ENCODE results near the gene ARMC7. TPM values are rescaled to one million over a fixed set of nuclear protein-coding genes. Genes with fewer than 3 reads are reported as not detected.
"Not testable (repeated sequence)": the region's sequence is repeated elsewhere in the genome, so short reads cannot be mapped to it uniquely, and the experiment has no call there.

Gene ARMC7
- total RNA-seq (2014; rRNA removed; shearing (Covaris generic)), result 4.9 and 5.4 TPM in 2 replicates
- polyA plus RNA-seq (2015; cell fraction: cytosol; rRNA removed), result 17.7 and 18.2 TPM in 2 replicates
- polyA plus RNA-seq (2015; cell fraction: nucleus; rRNA removed), result 9.5 and 15.8 TPM in 2 replicates

DNA sequence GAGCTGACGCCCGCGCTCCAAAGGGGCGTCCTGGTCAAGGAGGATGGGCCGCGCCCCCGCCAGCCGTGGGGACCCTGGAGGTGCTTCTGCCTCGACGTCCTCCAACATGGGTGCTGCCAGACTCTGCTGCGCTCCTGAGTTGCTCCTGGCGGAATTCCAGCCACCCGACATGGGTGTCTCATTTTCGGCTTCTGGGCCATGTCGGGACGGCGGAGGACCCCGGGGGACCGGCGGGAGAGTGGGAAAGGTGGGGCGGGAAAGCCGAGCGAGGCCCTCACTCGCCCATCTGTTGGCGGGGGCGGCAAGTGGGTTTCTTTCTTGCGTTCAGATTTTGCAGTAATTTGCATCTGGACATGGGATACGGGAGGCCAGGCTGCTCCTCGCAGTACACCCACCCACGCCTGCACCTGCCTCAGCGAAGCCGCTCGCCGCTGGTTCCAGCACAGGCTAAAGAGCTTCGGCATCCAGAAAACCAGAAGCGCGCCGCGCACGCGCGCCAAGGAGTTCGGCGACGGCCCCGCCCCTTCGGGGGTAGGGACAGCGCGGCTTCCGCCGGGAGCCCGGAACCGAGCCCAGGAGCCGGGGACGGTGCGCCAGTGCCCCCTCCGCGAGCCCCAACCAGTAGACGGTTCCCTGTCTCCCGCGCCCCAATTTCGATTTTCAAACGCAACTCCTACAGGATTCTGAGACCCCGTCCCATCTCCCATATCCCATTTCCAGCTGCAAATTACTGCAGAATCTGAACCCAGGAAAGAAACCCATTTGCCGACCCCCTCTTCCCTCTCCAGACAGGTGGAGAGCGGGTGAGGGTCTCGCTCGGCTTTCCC lies at the start of gene ARMC7:
Gene ARMC7 (plus strand): TSS at position 563 of the 827 bp plus-strand sequence. CDS start 320 bp downstream, outside the sequence.
- in situ Hi-C loops (cut with HindIII; ENCODE audit: low pct_unique_long_range_greater_than_20kb, low sequenced_read_pairs), result no loop called here
- peak; percentile 89 for DNase-seq (ENCODE audit: low read depth, low spot score)

DNA sequence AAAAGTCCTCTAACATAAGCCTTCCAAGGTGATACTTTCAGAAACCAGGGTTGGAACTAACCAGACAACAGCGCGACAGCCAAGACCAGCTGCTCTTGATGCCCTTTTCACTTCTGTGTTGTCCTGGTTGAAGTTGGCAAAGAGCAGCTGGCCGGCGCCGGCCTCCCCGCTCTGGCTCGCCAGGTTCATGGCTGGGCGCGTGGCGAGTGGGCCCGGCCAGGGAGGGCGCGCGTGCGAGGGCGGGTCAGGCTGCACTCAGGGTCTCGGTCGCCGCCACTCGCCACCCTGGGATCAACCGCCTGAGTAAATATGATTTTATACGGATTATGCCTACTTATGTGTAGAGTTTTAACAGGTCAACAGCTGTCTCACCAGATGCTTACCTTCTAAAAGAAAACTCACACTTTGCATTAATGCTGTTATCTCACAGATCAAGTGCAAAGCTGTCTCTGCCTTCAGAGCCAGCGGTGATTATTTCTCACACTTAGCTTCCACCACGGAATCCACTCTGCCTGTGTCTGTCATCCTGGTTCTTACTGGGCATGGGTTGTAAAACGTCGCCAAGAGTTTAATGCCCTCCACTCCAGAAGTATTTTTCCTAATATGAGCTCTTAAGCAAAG lies 49.2 kb upstream of the ARMC7 start:
- no peak for DNase-seq (ENCODE audit: low read depth, low spot score)
- in situ Hi-C loops (cut with HindIII; ENCODE audit: low pct_unique_long_range_greater_than_20kb, low sequenced_read_pairs), result no loop called here

DNA sequence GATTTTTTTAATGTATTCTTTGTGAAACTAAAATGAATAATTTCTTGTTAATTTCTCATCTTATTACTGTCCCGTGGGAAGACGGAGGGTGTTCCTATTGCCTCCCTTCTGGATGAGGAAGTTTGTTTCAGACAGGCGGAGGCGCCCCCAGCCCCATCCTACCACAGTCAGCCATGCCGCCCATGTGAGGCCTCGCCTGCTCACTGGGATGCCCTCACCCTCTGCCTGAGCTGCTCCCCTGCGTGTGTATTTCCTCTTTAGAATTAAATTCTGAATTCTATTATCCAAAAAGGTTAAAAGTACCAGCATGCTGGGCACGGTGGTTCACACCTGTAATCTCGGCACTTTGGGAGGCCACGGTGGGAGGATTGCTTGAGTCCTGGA lies 48.7 kb upstream of the ARMC7 start:
- in situ Hi-C loops (cut with HindIII; ENCODE audit: low pct_unique_long_range_greater_than_20kb, low sequenced_read_pairs), result no loop called here
- DNase-seq (ENCODE audit: low read depth, low spot score), result no peak

- in situ Hi-C loops (cut with HindIII; ENCODE audit: low pct_unique_long_range_greater_than_20kb, low sequenced_read_pairs), result no loop called here
- DNase-seq (ENCODE audit: low read depth, low spot score), result no peak
Observed at GRCh38 chr17:75061618-75062017, 48.2 kb upstream of the ARMC7 start.

GRCh38 chr17:75063201-75063600 lies 46.6 kb upstream of the ARMC7 start:
- no peak for DNase-seq (ENCODE audit: low read depth, low spot score)
- in situ Hi-C loops (cut with HindIII; ENCODE audit: low pct_unique_long_range_greater_than_20kb, low sequenced_read_pairs), result no loop called here

DNA sequence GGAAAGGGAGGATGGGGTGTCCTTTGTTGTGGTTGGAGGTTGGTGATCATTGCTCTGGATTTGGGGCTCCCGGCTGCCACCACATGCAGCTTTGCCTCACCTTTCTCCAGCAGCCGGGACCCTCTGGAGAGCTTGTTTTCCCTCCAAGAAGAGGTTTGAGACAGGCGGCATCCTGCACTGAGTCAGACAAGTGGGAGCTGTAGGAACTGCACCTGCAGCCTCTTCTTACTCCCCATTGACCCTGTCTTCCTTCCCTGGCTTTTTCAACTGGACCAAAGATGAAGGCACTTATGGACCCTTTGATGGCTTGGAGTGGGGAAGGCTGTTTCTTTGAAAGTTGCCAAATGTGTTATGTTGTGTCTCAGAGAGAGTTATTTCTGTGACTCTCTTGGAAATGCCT lies 46.1 kb upstream of the ARMC7 start:
- no peak for DNase-seq (ENCODE audit: low read depth, low spot score)
- in situ Hi-C loops (cut with HindIII; ENCODE audit: low pct_unique_long_range_greater_than_20kb, low sequenced_read_pairs), result no loop called here

- no peak for DNase-seq (ENCODE audit: low read depth, low spot score)
- in situ Hi-C loops (cut with HindIII; ENCODE audit: low pct_unique_long_range_greater_than_20kb, low sequenced_read_pairs), result no loop called here
Observed at GRCh38 chr17:75064040-75064439, 45.7 kb upstream of the ARMC7 start.

- no peak for DNase-seq (ENCODE audit: low read depth, low spot score)
- in situ Hi-C loops (cut with HindIII; ENCODE audit: low pct_unique_long_range_greater_than_20kb, low sequenced_read_pairs), result no loop called here
Observed at GRCh38 chr17:75064460-75064859, 45.3 kb upstream of the ARMC7 start.

DNA sequence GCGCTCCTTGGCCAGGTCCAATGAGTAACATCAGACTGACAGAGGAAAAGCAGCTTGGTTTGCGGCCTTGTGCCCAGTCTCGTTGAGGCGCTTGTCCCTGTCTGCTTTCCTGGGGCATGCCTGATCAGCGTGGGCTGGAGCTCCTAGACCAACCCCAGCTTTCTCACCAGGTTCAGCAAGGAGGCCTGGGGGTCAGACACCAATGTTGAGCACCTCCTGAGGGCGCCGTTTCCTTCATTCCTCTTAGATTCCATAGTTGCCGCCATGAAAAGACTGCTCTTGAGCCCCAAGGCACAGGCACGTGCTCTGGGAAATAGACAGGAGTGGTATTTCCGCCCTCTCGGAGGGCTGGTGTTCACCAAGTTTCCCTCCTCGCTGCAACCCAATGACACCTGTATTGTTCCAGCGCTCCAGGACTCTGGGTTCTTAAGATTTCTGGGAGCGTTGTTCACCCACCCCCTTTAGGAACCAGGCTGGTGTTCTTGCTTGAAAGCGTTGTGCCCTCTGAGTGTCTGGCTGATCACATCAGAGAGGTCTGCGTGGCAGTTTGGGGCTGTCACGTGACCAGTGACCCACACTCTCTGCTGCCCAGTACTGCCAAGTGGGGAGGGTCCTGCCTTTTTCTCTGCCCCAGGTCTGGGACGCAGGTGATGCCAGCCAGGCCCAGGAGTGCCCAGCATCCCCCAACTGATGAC lies 44.8 kb upstream of the ARMC7 start:
- DNase-seq (ENCODE audit: low read depth, low spot score), result no peak
- in situ Hi-C loops (cut with HindIII; ENCODE audit: low pct_unique_long_range_greater_than_20kb, low sequenced_read_pairs), result no loop called here

DNA sequence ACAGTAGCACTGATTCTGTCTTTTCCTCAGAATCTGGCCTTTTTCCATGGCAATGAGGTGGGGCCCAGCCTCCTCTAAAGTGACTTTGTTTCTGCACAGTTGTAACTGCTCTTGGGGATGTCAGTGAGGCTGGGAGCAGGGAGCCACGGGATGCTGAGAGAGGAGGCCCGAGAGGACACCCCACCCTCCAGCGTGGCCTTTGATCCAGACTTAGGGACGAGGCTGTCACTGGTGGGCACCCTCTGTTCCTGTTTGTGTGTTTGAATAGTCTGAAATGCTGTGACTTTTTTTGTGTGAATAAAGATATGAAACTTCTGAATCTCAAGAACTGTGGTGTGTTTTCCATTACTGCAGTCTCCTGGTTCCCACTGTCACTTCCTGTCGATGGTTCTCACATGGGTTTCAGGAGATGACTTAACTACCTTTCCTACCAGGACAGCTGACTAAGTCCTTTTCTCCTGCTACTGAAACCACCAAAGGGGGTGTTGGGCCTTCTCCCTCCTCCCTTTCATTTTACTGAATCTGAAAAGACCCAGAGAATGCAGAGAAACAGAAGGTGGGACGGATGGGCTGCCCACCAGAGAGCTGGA lies 44.1 kb upstream of the ARMC7 start:
- DNase-seq (ENCODE audit: low read depth, low spot score), result peak; percentile 44
- in situ Hi-C loops (cut with HindIII; ENCODE audit: low pct_unique_long_range_greater_than_20kb, low sequenced_read_pairs), result no loop called here

- DNase-seq (ENCODE audit: low read depth, low spot score), result no peak
- in situ Hi-C loops (cut with HindIII; ENCODE audit: low pct_unique_long_range_greater_than_20kb, low sequenced_read_pairs), result no loop called here
Observed at GRCh38 chr17:75067856-75068255, 41.9 kb upstream of the ARMC7 start.

GRCh38 chr17:75068750-75069149 lies 41.0 kb upstream of the ARMC7 start:
- in situ Hi-C loops (cut with HindIII; ENCODE audit: low pct_unique_long_range_greater_than_20kb, low sequenced_read_pairs), result no loop called here
- no peak for DNase-seq (ENCODE audit: low read depth, low spot score)

- DNase-seq (ENCODE audit: low read depth, low spot score), result peak; percentile 51
- in situ Hi-C loops (cut with HindIII; ENCODE audit: low pct_unique_long_range_greater_than_20kb, low sequenced_read_pairs), result no loop called here
Observed at GRCh38 chr17:75069783-75070182, 40.0 kb upstream of the ARMC7 start.

GRCh38 chr17:75071478-75072271 lies 38.1 kb upstream of the ARMC7 start:
- in situ Hi-C loops (cut with HindIII; ENCODE audit: low pct_unique_long_range_greater_than_20kb, low sequenced_read_pairs), result not testable (repeated sequence)

DNA sequence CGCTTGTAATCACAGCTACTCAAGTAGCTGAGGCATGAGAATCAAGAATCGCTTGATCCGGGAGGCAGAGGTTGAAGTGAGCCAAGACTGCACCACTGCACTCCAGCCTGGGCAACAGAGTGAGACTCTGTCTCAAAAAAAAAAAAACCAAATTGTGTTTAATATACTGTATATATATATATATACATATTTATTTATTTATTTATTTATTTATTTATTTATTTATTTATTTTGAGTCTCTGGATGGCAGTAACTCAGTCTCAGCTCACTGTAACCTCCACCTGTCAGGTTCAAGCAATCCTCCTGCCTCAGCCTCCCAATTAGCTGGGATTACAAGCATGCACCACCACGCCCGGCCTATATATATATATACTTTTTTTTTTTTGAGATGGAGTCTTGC lies 36.9 kb upstream of the ARMC7 start:
- DNase-seq (ENCODE audit: low read depth, low spot score); in situ Hi-C loops (cut with HindIII; ENCODE audit: low pct_unique_long_range_greater_than_20kb, low sequenced_read_pairs): not testable (repeated sequence)

More at GRCh38 chr17:75071478-75072271, 38.1 kb upstream of the ARMC7 start:
- DNase-seq (ENCODE audit: low read depth, low spot score), result not testable (repeated sequence)

- in situ Hi-C loops (cut with HindIII; ENCODE audit: low pct_unique_long_range_greater_than_20kb, low sequenced_read_pairs), result no loop called here
- no peak for DNase-seq (ENCODE audit: low read depth, low spot score)
Observed at GRCh38 chr17:75073618-75074047, 36.1 kb upstream of the ARMC7 start.

DNA sequence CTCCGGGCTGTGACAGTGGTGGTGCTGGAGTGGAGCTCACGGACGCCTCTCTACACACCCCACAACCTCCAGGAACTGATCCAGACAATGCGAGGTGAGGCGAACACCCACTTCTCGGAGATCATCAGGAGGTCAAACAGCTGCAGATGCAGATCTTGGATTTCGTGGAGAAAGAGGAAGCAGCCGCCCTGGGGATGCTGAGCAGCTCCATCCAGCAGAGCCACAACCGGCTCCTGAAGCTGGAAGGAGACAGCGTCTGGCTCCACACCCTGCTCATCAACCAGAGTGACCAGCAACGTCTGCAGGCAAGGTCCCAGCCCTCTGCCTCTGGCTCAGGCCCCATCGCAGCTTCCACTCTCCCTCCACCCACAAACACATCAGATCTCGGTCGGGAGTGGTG lies 35.2 kb upstream of the ARMC7 start:
- DNase-seq (ENCODE audit: low read depth, low spot score), result no peak
- in situ Hi-C loops (cut with HindIII; ENCODE audit: low pct_unique_long_range_greater_than_20kb, low sequenced_read_pairs), result no loop called here

All from SK-MEL-5 (cell line).